ENCODE data around the gene ALKBH4.
"Not testable (repeated sequence)": the region's sequence is repeated elsewhere in the genome, so short reads cannot be mapped to it uniquely, and the experiment has no call there.

ALKBH4 gene

GRCh38 chr7:102481962-102482361 is 17.3 kb upstream of the ALKBH4 start:
- not testable (repeated sequence) for H2AK5ac ChIP-seq (ENCODE audit: low read depth, low read length); H3K79me1 ChIP-seq (ENCODE audit: low read depth, low read length); H3K18ac ChIP-seq (ENCODE audit: low read length); H3K9me3 ChIP-seq (replicated peaks in 1 of 2; ENCODE audit: control insufficient read depth in 2 of 2, insufficient read depth in 1 of 2, low read depth in 1 of 2, low read length in 2 of 2); H2BK5ac ChIP-seq (ENCODE audit: low read length); H4K91ac ChIP-seq (ENCODE audit: low read depth, low read length, poor library complexity); H3K27me3 ChIP-seq (ENCODE audit: control insufficient read depth in 3 of 3, insufficient read depth in 3 of 3, low read depth in 1 of 3, low read length in 3 of 3); H2BK15ac ChIP-seq (ENCODE audit: low read length); H3K23ac ChIP-seq (ENCODE audit: low read depth, low read length, poor library complexity); H3K4me2 ChIP-seq (ENCODE audit: insufficient read depth, low read length, poor library complexity, severe bottlenecking); H3K4me1 ChIP-seq (ENCODE audit: control insufficient read depth in 2 of 2, insufficient read depth in 1 of 2, low read depth in 1 of 2, low read length in 2 of 2); H3K9ac ChIP-seq (ENCODE audit: low read depth, low read length, poor library complexity); H2AFZ ChIP-seq (ENCODE audit: low read length); H4K8ac ChIP-seq (ENCODE audit: low read depth, low read length); H3K4me3 ChIP-seq (ENCODE audit: low read length in 2 of 2); H2BK120ac ChIP-seq (ENCODE audit: low read depth, low read length); H3K27ac ChIP-seq (replicated peaks; ENCODE audit: low read length); H2BK12ac ChIP-seq (ENCODE audit: low read length); DNase-seq (ENCODE audit: low spot score); H3K14ac ChIP-seq (ENCODE audit: low read length); H3K36me3 ChIP-seq (replicated peaks in 1 of 2; ENCODE audit: control insufficient read depth in 2 of 2, insufficient read depth in 2 of 2, low read length in 2 of 2); H3K4ac ChIP-seq (ENCODE audit: low read length)
- WGBS, 2 donors (ENCODE audit: extremely low coverage in 2 of 2, insufficient read length in 2 of 2, insufficient replicate concordance in 1 of 2) = no CpG with 5 or more reads among the region's 10 CpGs

GRCh38 chr7:102479982-102480637 is 15.4 kb upstream of the ALKBH4 start:
- H3K9me3 ChIP-seq (replicated peaks in 1 of 2; ENCODE audit: control insufficient read depth in 2 of 2, insufficient read depth in 1 of 2, low read depth in 1 of 2, low read length in 2 of 2); H3K27me3 ChIP-seq (ENCODE audit: control insufficient read depth in 3 of 3, insufficient read depth in 3 of 3, low read depth in 1 of 3, low read length in 3 of 3); H2BK5ac ChIP-seq (ENCODE audit: low read length); H3K4me1 ChIP-seq (ENCODE audit: control insufficient read depth in 2 of 2, insufficient read depth in 1 of 2, low read depth in 1 of 2, low read length in 2 of 2); H4K91ac ChIP-seq (ENCODE audit: low read depth, low read length, poor library complexity); H2BK15ac ChIP-seq (ENCODE audit: low read length); H3K4me3 ChIP-seq (ENCODE audit: low read length in 2 of 2); H2BK12ac ChIP-seq (ENCODE audit: low read length); H3K79me1 ChIP-seq (ENCODE audit: low read depth, low read length); H3K4ac ChIP-seq (ENCODE audit: low read length); H3K36me3 ChIP-seq (replicated peaks in 1 of 2; ENCODE audit: control insufficient read depth in 2 of 2, insufficient read depth in 2 of 2, low read length in 2 of 2); H2AK5ac ChIP-seq (ENCODE audit: low read depth, low read length); H3K4me2 ChIP-seq (ENCODE audit: insufficient read depth, low read length, poor library complexity, severe bottlenecking); H3K27ac ChIP-seq (replicated peaks; ENCODE audit: low read length); H3K23ac ChIP-seq (ENCODE audit: low read depth, low read length, poor library complexity); H3K9ac ChIP-seq (ENCODE audit: low read depth, low read length, poor library complexity); DNase-seq (ENCODE audit: low spot score); H2BK120ac ChIP-seq (ENCODE audit: low read depth, low read length); H2AFZ ChIP-seq (ENCODE audit: low read length); H3K18ac ChIP-seq (ENCODE audit: low read length); H4K8ac ChIP-seq (ENCODE audit: low read depth, low read length); H3K14ac ChIP-seq (ENCODE audit: low read length): not testable (repeated sequence)
- no CpG with 5 or more reads among the region's 11 CpGs for WGBS, 2 donors (ENCODE audit: extremely low coverage in 2 of 2, insufficient read length in 2 of 2, insufficient replicate concordance in 1 of 2)

- H3K9me3 ChIP-seq (replicated peaks in 1 of 2; ENCODE audit: control insufficient read depth in 2 of 2, insufficient read depth in 1 of 2, low read depth in 1 of 2, low read length in 2 of 2); H4K8ac ChIP-seq (ENCODE audit: low read depth, low read length); H3K4me2 ChIP-seq (ENCODE audit: insufficient read depth, low read length, poor library complexity, severe bottlenecking); H2AK5ac ChIP-seq (ENCODE audit: low read depth, low read length); H3K79me1 ChIP-seq (ENCODE audit: low read depth, low read length); H3K4ac ChIP-seq (ENCODE audit: low read length); H2BK120ac ChIP-seq (ENCODE audit: low read depth, low read length); H3K36me3 ChIP-seq (replicated peaks in 1 of 2; ENCODE audit: control insufficient read depth in 2 of 2, insufficient read depth in 2 of 2, low read length in 2 of 2); H4K91ac ChIP-seq (ENCODE audit: low read depth, low read length, poor library complexity); H2BK15ac ChIP-seq (ENCODE audit: low read length); H3K14ac ChIP-seq (ENCODE audit: low read length); H3K18ac ChIP-seq (ENCODE audit: low read length); H3K27ac ChIP-seq (replicated peaks; ENCODE audit: low read length); H3K9ac ChIP-seq (ENCODE audit: low read depth, low read length, poor library complexity); H2BK5ac ChIP-seq (ENCODE audit: low read length); H3K27me3 ChIP-seq (ENCODE audit: control insufficient read depth in 3 of 3, insufficient read depth in 3 of 3, low read depth in 1 of 3, low read length in 3 of 3); H3K4me1 ChIP-seq (ENCODE audit: control insufficient read depth in 2 of 2, insufficient read depth in 1 of 2, low read depth in 1 of 2, low read length in 2 of 2); H2BK12ac ChIP-seq (ENCODE audit: low read length); DNase-seq (ENCODE audit: low spot score); H3K23ac ChIP-seq (ENCODE audit: low read depth, low read length, poor library complexity): not testable (repeated sequence)
- WGBS, 2 donors (ENCODE audit: extremely low coverage in 2 of 2, insufficient read length in 2 of 2, insufficient replicate concordance in 1 of 2) = no CpG with 5 or more reads among the region's 10 CpGs
- H3K4me3 ChIP-seq (ENCODE audit: low read length in 2 of 2) = peak overlapping the region in 1 of 2 donors; percentile 37
- H2AFZ ChIP-seq (ENCODE audit: low read length) = peak overlapping the region; percentile 49
Observed at GRCh38 chr7:102479209-102479584, 14.5 kb upstream of the ALKBH4 start.

GRCh38 chr7:102478314-102479208 is 13.9 kb upstream of the ALKBH4 start, which contains the start of gene POLR2J:
TSS of gene POLR2J (minus strand) at chr7:102478922. CDS start at chr7:102478860, 62 bp downstream.
- not testable (repeated sequence) for H3K27ac ChIP-seq (replicated peaks; ENCODE audit: low read length); H2BK5ac ChIP-seq (ENCODE audit: low read length); H3K4ac ChIP-seq (ENCODE audit: low read length); H2BK12ac ChIP-seq (ENCODE audit: low read length); H3K79me1 ChIP-seq (ENCODE audit: low read depth, low read length); H4K8ac ChIP-seq (ENCODE audit: low read depth, low read length); H3K14ac ChIP-seq (ENCODE audit: low read length); H4K91ac ChIP-seq (ENCODE audit: low read depth, low read length, poor library complexity); H3K27me3 ChIP-seq (ENCODE audit: control insufficient read depth in 3 of 3, insufficient read depth in 3 of 3, low read depth in 1 of 3, low read length in 3 of 3); H3K9ac ChIP-seq (ENCODE audit: low read depth, low read length, poor library complexity); H3K23ac ChIP-seq (ENCODE audit: low read depth, low read length, poor library complexity); H3K18ac ChIP-seq (ENCODE audit: low read length); H3K36me3 ChIP-seq (replicated peaks in 1 of 2; ENCODE audit: control insufficient read depth in 2 of 2, insufficient read depth in 2 of 2, low read length in 2 of 2); H2BK120ac ChIP-seq (ENCODE audit: low read depth, low read length); H2BK15ac ChIP-seq (ENCODE audit: low read length); H2AK5ac ChIP-seq (ENCODE audit: low read depth, low read length); H3K4me1 ChIP-seq (ENCODE audit: control insufficient read depth in 2 of 2, insufficient read depth in 1 of 2, low read depth in 1 of 2, low read length in 2 of 2); H3K9me3 ChIP-seq (replicated peaks in 1 of 2; ENCODE audit: control insufficient read depth in 2 of 2, insufficient read depth in 1 of 2, low read depth in 1 of 2, low read length in 2 of 2)
- peak within 1 kb of the TSS; percentile 41 to 67 for H3K4me3 ChIP-seq (ENCODE audit: low read length in 2 of 2)
- WGBS, 2 donors (ENCODE audit: extremely low coverage in 2 of 2, insufficient read length in 2 of 2, insufficient replicate concordance in 1 of 2) = no CpG with 5 or more reads among the region's 72 CpGs
- H3K4me2 ChIP-seq (ENCODE audit: insufficient read depth, low read length, poor library complexity, severe bottlenecking) = peak within 1 kb of the TSS; percentile 11
- peak; percentile 79 for DNase-seq (ENCODE audit: low spot score)
- peak within 1 kb of the TSS; percentile 49 for H2AFZ ChIP-seq (ENCODE audit: low read length)
